Head of caudate nucleus (tissue), 42 donors: ENCODE data around the gene MAD1L1.
A peak's percentile ranks its signal among the peaks of the same experiment; 100 is the strongest.
"Not testable (repeated sequence)": the region's sequence is repeated elsewhere in the genome, so short reads cannot be mapped to it uniquely, and the experiment has no call there.

ENCODE experiments used
- DNase-seq, 42 donors: peaks; one replicate each; pipeline versions ENCODE4 v3.0.0 to v3.0.0-alpha.2; 2020 to 2021; ENCODE audit warnings: mixed read lengths in 7 of 42
- intact Hi-C: fragments of 100-400 bp; cut with DNase I; formaldehyde crosslinking; loops from one replicate; pipeline ENCODE4 v1.15.0; 2022

Gene MAD1L1

GRCh38 chr7:1844951-1845390, 387.8 kb downstream of the MAD1L1 start:
- intact Hi-C loops: no loop called here
- DNase-seq: peak in 12 of 42 donors; percentile 2 to 36 (median 10)

- intact Hi-C loops: no loop called here
- DNase-seq: peak in 11 of 42 donors; percentile 2 to 34 (median 10)
Observed at GRCh38 chr7:1844336-1844950, 388.3 kb downstream of the MAD1L1 start.

- intact Hi-C loops: no loop called here
- peak in 3 of 42 donors; percentile 3 to 15 (median 12) for DNase-seq
Observed at GRCh38 chr7:1843921-1844335, 388.8 kb downstream of the MAD1L1 start.

GRCh38 chr7:1843271-1843861, 389.4 kb downstream of the MAD1L1 start:
- DNase-seq: peak in 41 of 42 donors; percentile 26 to 84 (median 60)
- intact Hi-C loops: no loop called here

- DNase-seq: peak in 10 of 42 donors; percentile 2 to 35 (median 10)
- intact Hi-C loops: no loop called here
Observed at GRCh38 chr7:1842321-1843221, 390.2 kb downstream of the MAD1L1 start.

- intact Hi-C loops: not testable (repeated sequence)
- DNase-seq: peak in 7 of 42 donors; percentile 2 to 24 (median 7)
Observed at GRCh38 chr7:1841286-1842021, 391.3 kb downstream of the MAD1L1 start.

GRCh38 chr7:1840744-1841143, 392.0 kb downstream of the MAD1L1 start:
- peak in 6 of 42 donors; percentile 3 to 31 (median 6) for DNase-seq
- intact Hi-C loops: not testable (repeated sequence)

GRCh38 chr7:1839701-1840100, 393.0 kb downstream of the MAD1L1 start:
- intact Hi-C loops: no loop called here
- peak in 10 of 42 donors; percentile 3 to 29 (median 12) for DNase-seq

GRCh38 chr7:1838911-1839531, 393.7 kb downstream of the MAD1L1 start:
- intact Hi-C loops: not testable (repeated sequence)
- DNase-seq: peak in 7 of 42 donors; percentile 1 to 17 (median 5)

- DNase-seq: peak in 3 of 42 donors; percentile 5 to 12 (median 9)
- intact Hi-C loops: not testable (repeated sequence)
Observed at GRCh38 chr7:1838544-1838872, 394.2 kb downstream of the MAD1L1 start.

GRCh38 chr7:1837696-1838543, 394.8 kb downstream of the MAD1L1 start:
- intact Hi-C loops: not testable (repeated sequence)
- DNase-seq: peak in 8 of 42 donors; percentile 0 to 18 (median 8)

- DNase-seq, intact Hi-C loops: not testable (repeated sequence)
Observed at GRCh38 chr7:1831933-1832535, 400.7 kb downstream of the MAD1L1 start.

- DNase-seq, intact Hi-C loops: not testable (repeated sequence)
Observed at GRCh38 chr7:1831471-1831870, 401.3 kb downstream of the MAD1L1 start.

GRCh38 chr7:1829668-1830067, 403.1 kb downstream of the MAD1L1 start:
- intact Hi-C loops, DNase-seq: not testable (repeated sequence)

- intact Hi-C loops: no loop called here
- peak in 5 of 42 donors; percentile 10 to 26 (median 13) for DNase-seq
Observed at GRCh38 chr7:1829111-1829510, 403.6 kb downstream of the MAD1L1 start.

- peak in 4 of 42 donors; percentile 2 to 27 (median 20) for DNase-seq
- intact Hi-C loops: not testable (repeated sequence)
Observed at GRCh38 chr7:1828170-1828569, 404.6 kb downstream of the MAD1L1 start.

GRCh38 chr7:1827521-1827981, 405.2 kb downstream of the MAD1L1 start:
- peak in 3 of 42 donors; percentile 6 to 16 (median 6) for DNase-seq
- intact Hi-C loops: not testable (repeated sequence)
